H9 (cell line): ENCODE measurements around the gene EDEM1. TPM values are rescaled to one million over a fixed set of nuclear protein-coding genes. Genes with fewer than 3 reads are reported as not detected.

ENCODE experiments used
- DNase-seq: peaks from one replicate; pipeline ENCODE4 v3.0.0-alpha.2; 2017
- H2AFZ ChIP-seq: one replicate; pipeline ENCODE4 v1.6.1; 2013; ENCODE audit warnings: mild to moderate bottlenecking, low read length, control low read depth, moderate library complexity
- H2AK5ac ChIP-seq: 2 replicates; pipeline ENCODE4 v1.6.1; 2013; ENCODE audit warnings: low read length, control low read depth, mixed read lengths; ENCODE audit not compliant: insufficient read length
- H2BK120ac ChIP-seq: one replicate; pipeline ENCODE4 v1.6.1; 2013; ENCODE audit warnings: low read depth, mild to moderate bottlenecking, low read length, control low read depth, inconsistent platforms; ENCODE audit not compliant: poor library complexity, severe bottlenecking
- H2BK12ac ChIP-seq: 2 replicates; pipeline ENCODE4 v1.6.1; 2013; ENCODE audit warnings: low read length, control low read depth, mixed read lengths, low read depth; ENCODE audit not compliant: insufficient read length
- H2BK15ac ChIP-seq: 2 replicates; pipeline ENCODE4 v1.6.1; 2013; ENCODE audit warnings: low read depth, low read length, control low read depth
- H2BK20ac ChIP-seq: one replicate; pipeline ENCODE4 v1.6.1; 2013; ENCODE audit warnings: low read depth, mild to moderate bottlenecking, low read length, control low read depth, inconsistent platforms; ENCODE audit not compliant: poor library complexity, severe bottlenecking
- H2BK5ac ChIP-seq: 2 replicates; pipeline ENCODE4 v1.6.1; 2013; ENCODE audit warnings: low read length, control low read depth, mixed read lengths; ENCODE audit not compliant: insufficient read length
- H3K14ac ChIP-seq: 2 replicates; pipeline ENCODE4 v1.6.1; 2013; ENCODE audit warnings: low read length, control low read depth; ENCODE audit not compliant: insufficient read depth
- H3K18ac ChIP-seq: 2 replicates; pipeline ENCODE4 v1.6.1; 2013; ENCODE audit warnings: low read depth, mild to moderate bottlenecking, mixed read lengths, low read length, control low read depth; ENCODE audit not compliant: insufficient read length
- H3K23ac ChIP-seq: 2 replicates; pipeline ENCODE4 v1.6.1; 2013; ENCODE audit warnings: low read length, control low read depth, mixed read lengths, low read depth; ENCODE audit not compliant: insufficient read length
- H3K23me2 ChIP-seq: 2 replicates; pipeline ENCODE4 v1.6.1; 2013; ENCODE audit warnings: low read depth, mild to moderate bottlenecking, mixed read lengths, low read length, control low read depth; ENCODE audit not compliant: insufficient read length, poor library complexity, severe bottlenecking
- H3K27ac ChIP-seq: 2 replicates; pipeline ENCODE4 v1.5.1; 2013; ENCODE audit warnings: low read length, control low read depth, mixed read lengths, low read depth; ENCODE audit not compliant: insufficient read length
- H3K27me3 ChIP-seq: 2 replicates; pipeline ENCODE4 v1.6.1; 2013; ENCODE audit warnings: low read length, control low read depth, inconsistent platforms; ENCODE audit not compliant: insufficient read depth
- H3K4ac ChIP-seq: 2 replicates; pipeline ENCODE4 v1.6.1; 2013; ENCODE audit warnings: low read depth, mild to moderate bottlenecking, control low read depth, inconsistent platforms, low read length, moderate library complexity
- H3K4me1 ChIP-seq: 2 replicates; pipeline ENCODE4 v1.6.1; 2013; ENCODE audit warnings: low read length, control low read depth, inconsistent platforms; ENCODE audit not compliant: insufficient read depth
- H3K4me2 ChIP-seq: 2 replicates; pipeline ENCODE4 v1.6.1; 2013; ENCODE audit warnings: low read length, control low read depth, mixed read lengths; ENCODE audit not compliant: insufficient read length, insufficient read depth
- H3K56ac ChIP-seq: 2 replicates; pipeline ENCODE4 v1.6.1; 2013; ENCODE audit warnings: low read depth, mild to moderate bottlenecking, mixed read lengths, low read length, control low read depth; ENCODE audit not compliant: insufficient read length
- H3K79me1 ChIP-seq: 2 replicates; pipeline ENCODE4 v1.6.1; 2013; ENCODE audit warnings: low read depth, mild to moderate bottlenecking, moderate library complexity, low read length, control low read depth, inconsistent platforms; ENCODE audit not compliant: insufficient read depth, poor library complexity, severe bottlenecking
- H3K79me2 ChIP-seq: 2 replicates; pipeline ENCODE4 v1.6.1; 2013; ENCODE audit warnings: low read length, control low read depth, inconsistent platforms; ENCODE audit not compliant: insufficient read depth
- H3K9ac ChIP-seq: 2 replicates; pipeline ENCODE4 v1.6.1; 2013; ENCODE audit warnings: low read length, control low read depth, mixed read lengths; ENCODE audit not compliant: insufficient read length; ENCODE audit errors: extremely low read depth
- H3K9me3 ChIP-seq: one replicate; pipeline ENCODE4 v1.6.1; 2013; ENCODE audit warnings: low read depth, low read length, inconsistent platforms; ENCODE audit not compliant: control insufficient read depth
- H3T11ph ChIP-seq: one replicate; pipeline ENCODE4 v1.6.1; 2013; ENCODE audit warnings: mild to moderate bottlenecking, low read length, control low read depth, inconsistent platforms
- H4K20me1 ChIP-seq: one replicate; pipeline ENCODE4 v1.6.1; 2013; ENCODE audit not compliant: control insufficient read depth, insufficient read length, insufficient read depth
- H4K5ac ChIP-seq: 2 replicates; pipeline ENCODE4 v1.6.1; 2013; ENCODE audit warnings: low read depth, mild to moderate bottlenecking, mixed read lengths, low read length, control low read depth; ENCODE audit not compliant: insufficient read length
- H4K8ac ChIP-seq: replicated peaks from 2 replicates; pipeline ENCODE4 v1.6.1; 2013; ENCODE audit warnings: low read length, control low read depth, mixed read lengths, low read depth; ENCODE audit not compliant: insufficient read length
- H4K91ac ChIP-seq: 2 replicates; pipeline ENCODE4 v1.6.1; 2013; ENCODE audit warnings: low read depth, mild to moderate bottlenecking, moderate library complexity, mixed read lengths, low read length, control low read depth; ENCODE audit not compliant: insufficient read length
- H3K27ac Mint-ChIP-seq, 3 experiments: 2 replicates in 2 of 3; 3 replicates in 1 of 3; pipeline ENCODE4 v1.8.0; 2020 to 2021; ENCODE audit warnings: mixed read lengths in 3 of 3, mild to moderate bottlenecking in 1 of 3, moderate library complexity in 1 of 3
- H3K27me3 Mint-ChIP-seq: 2 replicates; pipeline ENCODE4 v1.8.0; 2021; ENCODE audit warnings: low read depth, mild to moderate bottlenecking, moderate library complexity, mixed read lengths
- H3K36me3 Mint-ChIP-seq, 3 experiments: 2 replicates in 2 of 3; 3 replicates in 1 of 3; pipeline ENCODE4 v1.8.0; 2020 to 2021; ENCODE audit warnings: low read depth in 3 of 3, mixed read lengths in 3 of 3; ENCODE audit not compliant: insufficient read depth in 1 of 3
- H3K4me1 Mint-ChIP-seq, 2 experiments: 2 replicates each; pipeline ENCODE4 v1.8.0; 2020; ENCODE audit warnings: mixed read lengths in 2 of 2
- H3K4me3 Mint-ChIP-seq, 2 experiments: 2 replicates in 1 of 2; 3 replicates in 1 of 2; pipeline ENCODE4 v1.8.0; 2020 to 2021; ENCODE audit warnings: mild to moderate bottlenecking in 2 of 2, mixed read lengths in 2 of 2, moderate library complexity in 1 of 2
- H3K9me3 Mint-ChIP-seq, 2 experiments: 2 replicates in 1 of 2; 3 replicates in 1 of 2; pipeline ENCODE4 v1.8.0; 2020; ENCODE audit warnings: mild to moderate bottlenecking in 2 of 2, mixed read lengths in 2 of 2, moderate library complexity in 1 of 2
- WGBS: extraction: QIAGEN DNeasy Blood & Tissue Kit; methylation state at CpG from one replicate; pipeline ENCODE4 v1.1.7; 2013; ENCODE audit warnings: missing lambda C conversion rate, low lambda C conversion rate, mixed read lengths; ENCODE audit not compliant: insufficient read length; ENCODE audit errors: extremely low coverage; 5-methylcytosine and 5-hydroxymethylcytosine counted together
- total RNA-seq: library from RNA; stranded (reverse); gene quantifications from 2 replicates; pipeline ENCODE4 v1.2.1, GENCODE V29; 2021
- TF ChIP-seq, protein P1 (sequence below): fragments of 200-600 bp; sonication (generic); conservative IDR thresholded peaks from 3 replicates; pipeline ENCODE4 v1.8.0; 2021; ENCODE audit warnings: antibody characterized with exemption, mild to moderate bottlenecking

Gene EDEM1
- total RNA-seq, 1 experiment from 2014 or later: 11.7 TPM

DNA sequence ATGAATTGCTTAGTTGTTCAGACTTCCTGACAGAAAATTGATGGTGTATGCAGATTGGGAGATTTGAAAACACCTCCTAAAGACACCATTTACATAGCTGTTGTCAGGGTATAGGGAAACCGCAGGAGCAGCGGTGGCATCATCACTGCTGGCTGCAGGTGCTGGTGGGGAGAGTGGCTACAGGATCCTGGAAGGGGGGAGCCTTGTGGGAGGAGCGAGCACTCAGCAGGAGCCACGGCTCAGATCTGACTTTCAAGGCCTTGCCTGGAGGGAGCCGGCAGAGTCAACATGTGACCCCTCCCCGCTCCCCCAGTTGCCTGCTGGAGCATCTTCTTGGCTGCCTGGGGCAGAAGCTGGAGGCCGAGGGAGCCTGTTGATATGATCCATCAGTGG, 26.1 kb downstream of the EDEM1 start:
- peak overlapping the region; percentile 2 for H3K27ac ChIP-seq
- Mint-ChIP-seq H3K36me3 (peaks cover 64 to 78% (median 74%) of the 10 kb centered on the region in 3 experiments), H3K27ac (peak overlapping the region; percentile 71 to 98 (median 91)), H3K27me3 (no peaks in the 10 kb centered on the region), H3K4me3 (peak overlapping the region in 1 of 2 experiments; percentile 61; a peak in 2 of 5 replicates), H3K4me1 (peaks cover 34 to 47% of the 10 kb centered on the region in 2 experiments), H3K9me3 (peaks cover 0 to 2% of the 10 kb centered on the region in 2 experiments; a peak in 2 of 5 replicates)
- no peak overlapping the region for H2BK12ac ChIP-seq
- H3K18ac ChIP-seq: no peak overlapping the region
- H3K23me2 ChIP-seq: no peaks in the 10 kb centered on the region
- no peak overlapping the region for H2BK5ac ChIP-seq
- H3K4me2 ChIP-seq: peak overlapping the region; percentile 11
- H2BK120ac ChIP-seq: no peak overlapping the region
- H3K14ac ChIP-seq: no peak overlapping the region
- no peak overlapping the region for H3T11ph ChIP-seq
- H3K27me3 ChIP-seq: no peaks in the 10 kb centered on the region
- TF ChIP-seq, protein P1, sequence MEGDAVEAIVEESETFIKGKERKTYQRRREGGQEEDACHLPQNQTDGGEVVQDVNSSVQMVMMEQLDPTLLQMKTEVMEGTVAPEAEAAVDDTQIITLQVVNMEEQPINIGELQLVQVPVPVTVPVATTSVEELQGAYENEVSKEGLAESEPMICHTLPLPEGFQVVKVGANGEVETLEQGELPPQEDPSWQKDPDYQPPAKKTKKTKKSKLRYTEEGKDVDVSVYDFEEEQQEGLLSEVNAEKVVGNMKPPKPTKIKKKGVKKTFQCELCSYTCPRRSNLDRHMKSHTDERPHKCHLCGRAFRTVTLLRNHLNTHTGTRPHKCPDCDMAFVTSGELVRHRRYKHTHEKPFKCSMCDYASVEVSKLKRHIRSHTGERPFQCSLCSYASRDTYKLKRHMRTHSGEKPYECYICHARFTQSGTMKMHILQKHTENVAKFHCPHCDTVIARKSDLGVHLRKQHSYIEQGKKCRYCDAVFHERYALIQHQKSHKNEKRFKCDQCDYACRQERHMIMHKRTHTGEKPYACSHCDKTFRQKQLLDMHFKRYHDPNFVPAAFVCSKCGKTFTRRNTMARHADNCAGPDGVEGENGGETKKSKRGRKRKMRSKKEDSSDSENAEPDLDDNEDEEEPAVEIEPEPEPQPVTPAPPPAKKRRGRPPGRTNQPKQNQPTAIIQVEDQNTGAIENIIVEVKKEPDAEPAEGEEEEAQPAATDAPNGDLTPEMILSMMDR: no peak
- no peak overlapping the region for H4K91ac ChIP-seq
- H3K9me3 ChIP-seq: no peaks in the 10 kb centered on the region
- no peak overlapping the region for H4K8ac ChIP-seq
- 0 out of 2 replicates have a peak, but pooled peaks cover 3% of the 10 kb centered on the region for H3K79me2 ChIP-seq
- WGBS: no CpG with 5 or more reads among the region's 7 CpGs
- H2BK20ac ChIP-seq: no peak overlapping the region
- no peaks in the 10 kb centered on the region for H3K79me1 ChIP-seq
- no peak overlapping the region for H2AFZ ChIP-seq
- no peak overlapping the region for H3K4ac ChIP-seq
- no peaks in the 10 kb centered on the region for H4K20me1 ChIP-seq
- H4K5ac ChIP-seq: no peak overlapping the region
- peaks cover 9% of the 10 kb centered on the region; the same call in 1 of the 2 replicates for H3K4me1 ChIP-seq
- no peak overlapping the region for H3K56ac ChIP-seq
- no peak overlapping the region for H3K23ac ChIP-seq
- H2AK5ac ChIP-seq: no peak overlapping the region
- no peak overlapping the region for H2BK15ac ChIP-seq
- peak; percentile 92 for DNase-seq
- H3K9ac ChIP-seq: no peak overlapping the region
